ENCODE data around the gene NDUFAB1. TPM values are rescaled to one million over a fixed set of nuclear protein-coding genes. Genes with fewer than 3 reads are reported as not detected.

Gene NDUFAB1
- total and polyA plus RNA-seq, 3 donors from 2014 or later, result 65.4 to 115 (median 79.5) TPM

GRCh38 chr16:23607726-23608125 is 11.6 kb upstream of the NDUFAB1 start:
- Histone ChIP-seq H3K9me3 (no peaks in the 10 kb centered on the region), H3K27ac (no peak overlapping the region), H3K4me1 (no peaks in the 10 kb centered on the region), H3K36me3 (ENCODE audit: low read depth, missing control alignments) (no peaks in the 10 kb centered on the region), H3K27me3 (no peaks in the 10 kb centered on the region), H3K4me3 (no peak overlapping the region)
- WGBS, 2 donors, result 87% methylated on average over 6 of the region's 6 CpGs
- no peak for DNase-seq
- intact Hi-C loops (cut with DNase I; ENCODE audit: low total_unique reads), result no loop called here
- TF ChIP-seq POLR2A (IDR thresholded peaks at IDR 0.05) (no peak), CTCF (IDR thresholded peaks at IDR 0.05) (no peak)

- intact Hi-C loops (cut with DNase I; ENCODE audit: low total_unique reads), result loop anchor here (2.0 kb wide), 1 partner anchor 40 kb away; the partner anchor contains the start of genes EARS2 and UBFD1
- Histone ChIP-seq H3K27me3 (no peaks in the 10 kb centered on the region), H3K9me3 (no peaks in the 10 kb centered on the region), H3K27ac (peak overlapping the region; percentile 78 to 79), H3K4me3 (peak overlapping the region in 1 of 2 donors; percentile 98), H3K4me1 (peaks cover 12% of the 10 kb centered on the region), H3K36me3 (ENCODE audit: low read depth, missing control alignments) (no peaks in the 10 kb centered on the region)
- peak; percentile 89 for DNase-seq
- 62 to 66% methylated on average over 11 of the region's 11 CpGs for WGBS, 2 donors
- peak; percentile 9 to 41 (median 25) for TF ChIP-seq CTCF (IDR thresholded peaks at IDR 0.05)
- TF ChIP-seq POLR2A (IDR thresholded peaks at IDR 0.05), result no peak
Observed at GRCh38 chr16:23597003-23597756, 1.1 kb upstream of the NDUFAB1 start.

- Histone ChIP-seq H3K27me3 (no peaks in the 10 kb centered on the region), H3K4me1 (peaks cover 12% of the 10 kb centered on the region), H3K36me3 (ENCODE audit: low read depth, missing control alignments) (no peaks in the 10 kb centered on the region), H3K4me3 (peak overlapping the region; percentile 94 to 98), H3K9me3 (no peaks in the 10 kb centered on the region), H3K27ac (peak overlapping the region; percentile 78 to 79)
- intact Hi-C loops (cut with DNase I; ENCODE audit: low total_unique reads), result no loop called here
- TF ChIP-seq POLR2A (IDR thresholded peaks at IDR 0.05) (no peak), CTCF (IDR thresholded peaks at IDR 0.05) (no peak)
- DNase-seq, result no peak
- 13 to 16% methylated on average over 33 to 34 of the region's 34 CpGs for WGBS, 2 donors
Observed at GRCh38 chr16:23595246-23595950, 718 bp downstream of the NDUFAB1 start.

- 65 to 83% methylated on average over 12 of the region's 12 CpGs for WGBS, 2 donors
- Histone ChIP-seq H3K9me3 (no peaks in the 10 kb centered on the region), H3K27me3 (no peaks in the 10 kb centered on the region), H3K36me3 (ENCODE audit: low read depth, missing control alignments) (no peaks in the 10 kb centered on the region), H3K4me1 (peaks cover 12% of the 10 kb centered on the region), H3K4me3 (no peak overlapping the region), H3K27ac (no peak overlapping the region)
- no peak for DNase-seq
- intact Hi-C loops (cut with DNase I; ENCODE audit: low total_unique reads), result no loop called here
- TF ChIP-seq POLR2A (IDR thresholded peaks at IDR 0.05), result no peak
- TF ChIP-seq CTCF (IDR thresholded peaks at IDR 0.05), result no peak
Observed at GRCh38 chr16:23594186-23594585, 1.9 kb downstream of the NDUFAB1 start.
